NCI-H1417 treated with DMSO at 0.1 percent for 48 hours (cell line): Measurements from ENCODE around the gene KLHL18.
"Not testable (repeated sequence)": the region's sequence is repeated elsewhere in the genome, so short reads cannot be mapped to it uniquely, and the experiment has no call there.

Experiments used
- DNase-seq: peaks from one replicate; lab custom pipeline; 2025; lab: John Stamatoyannopoulos, UW

KLHL18 gene

DNA sequence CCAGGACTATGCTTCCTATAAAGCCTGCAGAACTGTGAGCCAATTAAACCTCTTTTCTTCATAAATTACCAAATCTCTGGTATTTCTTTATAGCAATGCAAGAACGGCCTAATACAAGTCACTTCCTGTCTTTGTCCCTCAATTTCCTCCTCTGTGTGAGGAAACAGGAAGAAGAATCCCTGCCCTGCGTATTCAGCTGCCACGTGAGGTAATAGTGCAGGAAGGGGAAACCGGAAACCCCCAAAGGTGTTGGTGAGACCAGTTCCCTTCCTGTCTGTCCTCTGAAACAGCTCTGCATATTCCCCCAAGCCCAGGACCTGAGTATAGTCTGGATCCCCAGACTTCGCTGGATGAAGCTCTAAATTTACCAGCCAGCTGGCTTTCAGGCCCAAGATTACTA lies 80.0 kb downstream of the KLHL18 start:
- no peak for DNase-seq

DNA sequence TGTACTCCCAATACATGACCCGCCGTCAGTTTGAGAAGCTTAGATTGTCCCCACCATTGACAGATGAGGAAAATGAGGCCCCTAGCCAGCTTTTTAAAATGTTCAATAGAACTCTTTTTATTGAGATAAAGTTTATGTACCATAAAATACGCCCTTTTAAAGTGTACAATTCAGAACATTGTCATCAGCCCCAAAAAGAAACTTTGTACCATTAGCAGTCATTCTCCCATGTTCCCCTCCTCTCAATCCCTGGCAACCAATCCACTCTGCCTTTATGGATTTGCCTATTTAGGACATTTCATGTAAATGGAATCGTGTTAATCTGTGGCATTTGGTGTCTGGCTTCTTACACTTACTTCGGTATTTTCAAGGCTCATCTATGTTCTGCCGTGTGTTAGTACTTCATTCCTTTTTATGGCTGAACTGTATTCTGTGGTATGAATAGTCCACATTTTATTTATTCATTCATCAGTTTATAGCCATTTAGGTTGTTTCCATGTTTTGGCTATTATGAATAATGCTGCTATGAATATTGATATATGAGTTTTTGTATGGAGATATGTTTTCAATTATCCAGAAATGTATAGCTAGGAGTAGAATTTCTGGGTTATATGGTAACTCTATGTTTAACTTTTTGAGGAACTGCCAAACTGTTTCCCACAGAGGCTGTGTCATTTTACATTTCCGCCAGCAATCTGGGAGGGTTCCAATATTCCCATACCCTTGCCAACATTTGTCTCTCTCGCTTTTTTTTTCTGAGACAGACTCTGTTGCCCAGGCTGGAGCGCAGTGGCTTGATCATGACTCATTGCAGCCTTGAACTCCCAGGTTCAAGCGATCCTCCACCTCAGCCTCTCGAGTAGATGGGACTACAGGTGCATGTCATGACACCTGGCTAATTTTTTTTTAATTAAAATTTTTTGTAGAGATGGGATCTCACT lies 82.7 kb downstream of the KLHL18 start:
- no peak for DNase-seq

DNA sequence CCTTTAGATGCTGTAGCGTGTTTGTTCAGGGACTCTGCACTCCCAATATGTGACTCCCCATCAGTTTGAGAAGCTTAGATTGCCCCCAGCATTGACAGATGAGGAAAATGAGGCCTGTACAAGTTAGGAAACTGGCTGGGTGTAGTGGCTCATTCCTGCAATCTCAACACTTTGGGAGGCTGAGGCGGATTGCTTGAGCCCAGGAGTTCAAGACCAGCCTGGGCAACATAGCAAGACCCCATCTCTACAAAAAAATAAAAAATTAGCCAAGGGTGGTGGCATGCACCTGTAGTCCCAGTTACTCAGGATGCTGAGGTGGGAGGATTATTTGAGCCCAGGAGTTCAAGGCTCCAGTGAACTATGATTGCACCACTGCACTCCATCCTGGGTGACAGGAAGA lies 84.1 kb downstream of the KLHL18 start:
- no peak for DNase-seq

DNA sequence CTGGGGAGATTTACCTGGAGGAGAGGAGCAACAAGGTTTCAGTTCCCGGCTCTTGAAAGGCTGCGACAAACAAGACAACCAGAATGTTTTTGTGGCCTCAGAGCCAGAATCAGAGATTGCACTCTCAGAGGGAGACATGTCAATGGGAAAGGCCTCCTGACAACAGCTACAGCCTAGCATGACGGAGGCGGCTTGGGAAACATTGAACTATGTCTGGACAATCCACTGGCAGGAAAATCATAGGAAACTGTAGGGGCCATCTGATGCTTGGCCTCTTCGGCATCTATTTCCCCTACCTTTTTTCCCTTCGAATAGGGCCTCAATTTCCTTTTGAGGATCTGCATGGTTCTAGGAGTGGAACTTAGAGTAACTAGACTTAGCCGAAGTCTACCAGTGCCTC lies 84.9 kb downstream of the KLHL18 start:
- DNase-seq: no peak

DNA sequence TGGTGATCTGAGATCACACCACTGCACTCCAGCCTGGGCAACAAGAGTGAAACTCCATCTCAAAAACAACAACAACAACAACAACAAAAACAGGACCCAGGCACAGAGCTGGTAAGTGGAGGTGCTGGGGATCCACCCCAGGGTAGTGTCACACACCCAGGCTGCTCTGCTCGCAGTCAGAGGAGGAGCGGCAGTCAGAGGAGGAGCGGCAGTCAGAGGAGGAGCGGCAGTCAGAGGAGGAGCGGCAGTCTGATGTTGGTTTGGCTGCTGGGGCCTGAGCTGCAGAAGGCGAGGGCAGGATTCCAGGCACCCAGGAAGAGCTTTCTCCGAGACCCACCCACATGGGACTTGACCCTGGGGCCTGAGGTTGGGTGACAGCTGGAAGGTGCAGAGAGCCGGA lies 87.3 kb downstream of the KLHL18 start:
- DNase-seq: not testable (repeated sequence)

DNA sequence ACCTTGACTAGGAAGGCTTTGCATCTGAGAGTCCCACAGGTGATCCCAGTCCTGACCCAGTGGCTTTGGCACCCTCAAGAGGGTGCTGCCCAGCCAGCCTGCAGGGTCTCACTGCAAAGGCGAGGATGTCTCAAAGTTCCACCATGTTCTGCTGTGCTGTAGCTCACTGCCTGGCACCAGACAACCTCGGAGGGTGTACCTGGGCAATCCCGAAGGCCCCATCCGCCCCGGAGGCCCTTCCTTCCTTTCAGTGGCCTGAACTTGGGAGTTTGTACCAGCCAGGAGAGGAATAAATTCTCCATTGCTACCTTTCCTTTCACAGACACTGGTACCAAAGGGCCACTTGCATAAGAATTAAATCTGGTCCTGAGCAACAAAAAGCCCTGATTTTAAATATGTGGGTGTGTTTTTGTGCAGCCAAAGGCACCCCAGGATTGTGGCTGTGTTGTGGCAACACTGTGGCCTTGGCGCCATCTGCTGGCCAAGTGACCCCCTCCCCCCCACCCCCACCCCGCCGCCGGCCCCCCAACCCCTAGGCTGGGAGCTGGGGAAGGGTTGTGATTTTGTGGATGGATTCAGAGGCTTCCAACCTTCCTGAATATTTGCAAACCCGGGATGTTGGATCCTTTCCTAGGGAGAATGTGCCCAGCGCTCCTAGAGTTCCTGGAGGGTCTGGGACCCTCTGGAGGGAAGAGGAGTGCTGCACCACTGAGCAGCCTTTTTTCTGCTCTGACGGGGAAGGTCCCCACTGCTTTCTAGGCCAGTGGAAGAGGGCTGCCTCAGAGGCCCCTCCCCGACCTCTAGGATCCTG lies 88.3 kb downstream of the KLHL18 start:
- no peak for DNase-seq

DNA sequence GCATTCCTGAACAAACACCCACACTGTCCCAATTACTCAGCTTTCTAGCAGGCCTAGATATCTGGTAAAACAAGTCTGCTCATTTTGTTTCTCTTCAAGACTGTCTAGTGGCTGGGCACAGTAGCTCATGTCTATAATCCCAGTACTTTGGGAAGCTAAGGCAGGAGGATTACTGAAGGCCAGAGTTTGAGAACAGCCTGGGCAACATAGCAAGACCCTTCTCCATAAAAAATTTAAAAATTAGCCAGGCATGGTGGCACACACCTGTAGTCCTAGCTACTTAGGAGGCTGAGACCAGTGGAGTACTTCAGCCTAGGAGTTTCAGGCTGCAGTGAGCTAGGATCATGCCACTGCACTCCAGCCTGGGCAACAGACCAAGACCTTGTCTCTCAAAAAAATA lies 91.8 kb downstream of the KLHL18 start:
- no peak for DNase-seq

DNA sequence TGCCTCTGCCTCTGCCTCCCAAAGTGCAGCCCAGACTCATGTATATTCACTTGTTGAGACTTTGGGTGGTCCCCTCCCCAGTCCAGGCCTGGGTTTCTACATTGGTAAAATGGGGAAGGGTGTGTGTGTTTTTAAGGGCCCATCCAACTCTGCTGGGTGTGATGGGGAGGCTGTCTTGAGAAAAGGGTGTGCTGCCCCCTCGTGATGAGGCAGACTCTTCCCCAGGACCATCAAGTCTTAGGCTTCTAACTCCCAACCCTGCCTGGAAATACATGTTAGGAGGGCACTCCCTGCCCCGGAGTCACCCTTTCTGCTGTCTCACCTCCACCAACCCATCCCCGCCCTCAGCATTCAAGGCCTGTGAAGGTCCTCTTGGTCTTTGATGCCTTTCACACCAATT lies 93.6 kb downstream of the KLHL18 start:
- no peak for DNase-seq

DNA sequence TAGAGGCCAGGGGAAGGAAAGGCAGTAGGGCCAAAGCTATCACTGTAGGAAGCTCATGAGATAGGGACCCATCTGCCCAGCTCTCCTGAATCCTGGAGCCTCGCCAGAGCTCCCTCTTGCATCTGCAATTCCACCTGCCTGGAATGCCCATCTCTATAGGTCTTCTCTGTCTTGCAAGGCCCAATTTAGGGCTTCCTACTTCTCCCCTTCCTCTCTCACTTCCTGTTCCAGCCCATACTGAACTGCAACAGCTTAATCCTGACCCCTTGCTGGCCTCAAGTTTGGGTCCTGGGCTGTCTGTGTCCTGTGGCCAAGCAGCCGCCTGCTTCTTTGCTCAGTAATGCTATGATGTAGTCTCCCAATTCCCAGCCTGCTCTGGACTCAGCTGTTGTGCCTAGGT lies 94.4 kb downstream of the KLHL18 start:
- no peak for DNase-seq

DNA sequence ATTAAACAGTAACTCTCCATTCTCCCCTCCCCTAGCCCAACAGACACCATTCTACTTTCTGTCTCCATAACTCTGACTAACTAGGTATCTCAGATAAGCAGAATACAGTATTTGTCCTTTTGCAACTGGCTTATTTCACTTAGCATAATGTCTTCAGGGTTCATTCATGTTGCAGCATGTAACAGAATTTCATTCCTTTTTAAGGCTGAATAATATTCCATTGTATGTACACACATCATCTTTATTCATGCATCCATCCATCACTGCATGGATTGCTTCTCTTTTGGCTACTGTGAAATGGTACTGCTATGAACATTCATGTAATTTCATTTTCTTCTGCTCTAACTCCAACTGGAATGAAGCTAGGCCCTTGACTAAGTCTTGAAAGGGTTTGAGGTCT lies 96.1 kb downstream of the KLHL18 start:
- no peak for DNase-seq

DNA sequence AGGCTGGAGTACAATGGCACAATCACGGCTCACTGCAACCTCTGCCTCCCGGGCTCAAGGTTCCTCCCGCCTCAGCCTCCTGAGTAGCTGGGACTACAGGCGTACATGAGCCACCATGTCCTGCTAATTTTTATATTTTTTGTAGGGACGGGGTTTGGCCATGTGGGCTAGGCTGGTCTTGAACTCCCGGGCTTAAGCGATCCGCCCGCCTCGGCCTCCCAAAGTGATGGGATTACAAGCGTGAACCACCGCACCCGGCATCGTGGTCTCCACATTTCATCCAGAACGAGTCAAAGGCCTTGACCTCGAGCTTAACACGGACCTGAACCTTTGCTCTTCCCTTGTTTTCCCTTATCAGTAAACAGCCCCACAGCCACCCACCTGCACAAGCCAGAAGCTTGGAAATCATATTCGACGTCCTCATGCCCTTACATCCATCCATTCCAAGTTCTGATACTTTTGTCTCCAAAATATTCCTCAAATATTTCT lies 96.7 kb downstream of the KLHL18 start:
- DNase-seq: no peak

DNA sequence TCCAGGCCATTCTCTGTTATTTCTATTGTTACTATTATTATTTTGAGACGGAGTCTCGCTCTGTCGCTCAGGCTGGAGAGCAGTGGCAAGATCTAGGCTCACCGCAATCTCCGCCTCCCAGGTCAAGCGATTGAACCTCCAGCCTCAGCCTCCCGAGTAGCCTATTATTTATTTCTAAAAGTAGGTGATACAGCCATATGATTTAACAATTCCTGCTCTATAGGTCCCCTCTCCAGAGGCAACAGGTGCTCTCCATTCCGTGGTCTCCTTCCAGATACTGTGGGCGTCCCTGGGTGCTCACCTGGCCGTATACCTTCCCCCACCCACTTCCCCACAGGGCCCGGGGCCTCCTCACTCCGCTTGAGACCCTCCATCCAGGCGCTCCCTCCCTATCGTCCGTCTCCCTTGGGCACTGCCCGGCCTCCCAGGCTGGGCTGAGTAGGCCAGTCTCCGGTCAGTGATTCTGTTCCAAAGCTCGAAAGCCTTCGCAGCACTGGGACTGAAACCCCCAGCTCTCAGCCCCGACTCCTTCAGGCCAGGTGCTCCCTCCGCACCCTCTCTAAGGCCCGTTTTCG lies 97.4 kb downstream of the KLHL18 start:
- no peak for DNase-seq

DNA sequence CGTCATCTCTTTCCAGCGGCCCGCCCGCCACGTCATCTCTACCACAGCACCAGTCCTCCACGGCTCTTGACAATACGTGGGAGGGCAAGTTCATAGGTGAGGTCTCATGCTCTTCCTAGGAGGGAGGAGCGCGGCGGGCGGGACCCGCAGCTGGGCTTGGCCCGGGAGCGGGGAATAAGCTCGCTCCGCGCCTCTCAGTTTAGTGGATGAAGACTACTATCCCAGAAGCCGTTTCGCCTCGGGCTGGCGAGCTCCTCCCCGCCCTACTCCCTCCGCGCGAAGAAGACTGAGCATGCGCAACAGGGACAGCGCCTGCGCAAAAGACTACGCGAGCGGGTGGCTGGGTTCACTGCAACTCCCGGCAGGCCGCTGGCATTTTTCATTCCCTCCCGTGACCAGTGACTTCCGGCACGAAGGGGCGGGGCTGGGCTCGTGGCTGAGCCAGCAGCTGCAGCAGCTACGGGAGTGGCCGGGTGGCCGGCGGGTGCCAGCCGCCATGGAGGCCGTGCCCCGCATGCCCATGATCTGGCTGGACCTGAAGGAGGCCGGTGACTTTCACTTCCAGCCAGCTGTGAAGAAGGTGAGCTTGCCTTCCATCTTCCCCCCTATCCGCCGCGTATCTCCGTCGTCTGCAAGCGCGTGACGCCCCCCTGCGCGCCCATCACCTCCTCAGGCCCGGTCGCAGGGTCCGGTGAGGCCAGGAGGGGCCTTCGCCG lies 98.0 kb downstream of the KLHL18 start, which contains the start of gene PTPN23:
TSS of gene PTPN23 (plus strand) at position 421 of the 716 bp plus-strand sequence. CDS start at position 497, 76 bp downstream.
- peak; percentile 84 for DNase-seq

DNA sequence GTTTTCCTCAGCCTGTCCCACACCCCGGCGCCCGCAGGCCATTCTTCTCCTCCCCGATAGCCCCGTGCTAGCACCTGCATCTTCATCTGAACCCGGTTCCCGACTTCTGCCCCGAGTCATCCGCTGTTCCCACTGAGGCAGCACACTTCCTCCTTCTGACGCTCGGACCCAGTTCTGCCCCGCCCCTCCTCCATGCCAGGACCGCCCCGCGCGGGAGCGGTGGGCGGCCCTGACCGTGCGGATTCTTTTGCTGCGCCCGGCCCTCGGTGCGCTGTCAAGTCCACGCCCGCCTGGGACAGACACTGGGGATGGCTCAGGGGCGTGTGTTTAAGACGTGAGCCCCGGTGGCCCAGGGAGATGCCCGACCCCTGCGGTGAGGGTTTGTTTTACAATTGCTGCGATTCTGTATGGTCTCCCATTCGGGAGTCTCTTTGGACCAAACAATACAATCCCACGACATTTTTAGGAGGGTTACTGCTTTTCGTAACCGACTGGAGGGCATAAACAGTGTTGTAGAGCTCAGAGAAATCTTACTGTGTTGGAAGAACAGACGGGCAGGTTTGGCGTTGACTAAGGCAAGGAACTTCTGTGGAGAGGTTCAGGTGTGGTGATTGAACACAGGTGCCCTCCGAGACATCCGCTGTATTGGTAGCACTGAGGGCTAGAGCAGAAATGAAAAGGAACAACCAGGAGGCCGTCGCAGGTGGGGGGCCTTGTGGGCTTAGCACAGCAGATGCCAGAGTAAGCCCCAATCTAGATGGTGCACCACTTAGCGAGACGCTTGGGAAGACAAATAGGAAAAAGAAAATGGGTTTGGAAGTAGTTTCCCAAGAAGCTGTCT lies 98.8 kb downstream of the KLHL18 start:
- DNase-seq: no peak

DNA sequence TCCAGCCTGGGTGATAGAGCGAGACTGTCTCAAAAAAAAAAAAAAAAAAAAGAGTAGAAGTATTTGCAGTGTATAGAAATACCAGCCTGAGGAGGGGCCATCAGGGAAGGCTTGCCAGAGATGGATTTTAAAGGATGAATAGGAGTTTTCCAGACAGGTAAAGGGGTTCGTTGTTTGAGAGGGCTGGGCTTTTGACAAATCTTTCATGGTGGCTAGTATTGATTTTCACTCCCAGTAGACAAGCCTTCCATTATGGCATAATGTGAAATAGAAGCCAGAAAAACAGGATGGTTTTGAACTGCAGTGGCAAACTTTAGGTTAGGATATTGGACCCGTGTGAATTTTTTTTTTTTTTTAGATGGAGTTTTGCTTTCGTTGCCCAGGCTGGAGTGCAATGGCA lies 101.7 kb downstream of the KLHL18 start:
- DNase-seq: no peak

DNA sequence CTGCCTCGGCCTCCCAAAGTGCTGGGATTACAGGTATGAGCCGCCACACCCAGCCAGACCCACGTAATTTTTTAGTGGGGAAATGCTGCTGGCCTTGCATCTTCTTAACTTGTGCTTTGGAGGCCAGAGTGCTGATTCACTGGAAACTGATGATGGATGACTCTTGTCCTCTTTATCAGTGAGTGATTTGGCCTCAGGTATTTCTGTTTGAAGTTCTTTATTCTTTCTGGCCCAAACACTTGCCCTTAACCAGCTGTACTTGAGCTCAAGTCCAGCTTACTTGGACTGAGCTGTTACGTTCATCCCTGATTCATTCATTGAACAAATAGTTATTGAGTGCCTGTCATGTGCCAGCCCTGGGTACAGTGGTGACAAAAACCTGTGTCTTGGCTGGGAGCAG lies 102.3 kb downstream of the KLHL18 start:
- no peak for DNase-seq

DNA sequence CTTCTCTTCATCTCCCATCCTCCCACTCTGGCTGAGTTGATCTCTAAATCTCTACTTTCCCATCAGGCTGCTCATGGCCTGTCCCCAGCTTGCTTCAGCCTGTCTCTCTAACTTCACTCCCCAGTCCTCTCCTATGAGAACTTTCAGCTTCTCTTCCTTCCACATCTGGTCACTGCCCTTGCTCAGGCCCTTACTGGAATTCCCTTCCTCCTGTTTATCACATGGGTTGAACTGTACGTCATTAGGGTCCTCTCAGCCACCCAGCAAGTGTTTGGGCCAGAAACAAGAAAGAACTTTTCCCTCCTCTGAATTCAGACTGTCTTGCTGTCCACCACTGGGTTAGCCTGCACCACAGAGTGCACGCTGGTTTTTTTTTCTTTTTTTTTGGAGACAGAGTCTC lies 103.1 kb downstream of the KLHL18 start:
- no peak for DNase-seq

DNA sequence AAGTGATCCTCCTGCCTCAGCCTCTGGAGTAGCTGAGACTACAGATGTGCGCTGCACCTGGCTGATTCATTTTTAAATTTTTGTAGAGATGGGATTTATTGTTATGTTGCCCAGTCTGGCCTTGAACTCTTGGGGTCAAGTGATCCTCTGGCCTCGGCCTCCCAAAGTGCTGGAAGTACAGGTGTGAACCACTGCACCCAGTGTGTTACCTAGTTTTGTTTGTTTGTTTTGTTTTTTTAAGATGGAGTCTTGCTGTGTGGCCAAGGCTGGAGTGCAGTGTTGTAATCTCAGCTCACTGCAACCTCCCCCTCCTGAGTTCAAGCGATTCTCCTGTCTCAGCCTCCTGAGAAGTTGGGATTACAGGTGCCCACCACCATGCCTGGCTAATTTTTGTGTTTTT lies 110.2 kb downstream of the KLHL18 start:
- no peak for DNase-seq

DNA sequence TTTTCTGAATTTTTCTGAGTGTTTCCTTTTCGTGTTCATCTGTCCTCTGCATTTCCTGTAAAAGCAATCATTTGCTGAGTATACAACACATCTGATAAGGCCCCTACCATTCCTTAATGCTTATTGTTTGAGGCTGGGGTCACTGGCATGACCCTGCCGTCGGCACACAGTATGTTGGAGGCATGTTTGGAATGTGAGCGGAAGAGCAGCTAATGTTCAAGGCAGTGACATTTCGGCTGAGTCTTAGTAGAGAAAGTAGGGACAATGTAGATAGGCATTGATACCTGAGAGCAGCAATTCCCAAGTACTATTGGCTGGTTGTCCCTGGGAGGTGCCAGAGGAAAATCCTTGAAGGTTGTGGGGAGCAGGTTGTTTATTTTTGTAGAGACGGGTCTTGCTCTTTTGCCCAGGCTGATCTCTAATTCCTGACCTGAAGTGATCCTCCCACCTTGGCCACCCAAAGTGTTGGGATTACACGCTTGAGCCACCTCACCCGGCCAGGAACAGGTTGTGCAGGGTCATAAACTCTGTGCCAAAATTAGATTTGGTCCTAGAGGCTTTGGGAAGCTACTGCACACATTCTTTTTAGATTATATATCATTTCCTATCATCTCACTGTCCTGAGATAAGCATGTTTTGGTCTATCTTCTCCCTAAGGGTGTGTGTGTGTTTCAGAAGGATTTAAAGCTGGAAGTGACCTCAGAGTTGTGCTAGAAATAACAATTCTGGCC lies 111.6 kb downstream of the KLHL18 start:
- no peak for DNase-seq

DNA sequence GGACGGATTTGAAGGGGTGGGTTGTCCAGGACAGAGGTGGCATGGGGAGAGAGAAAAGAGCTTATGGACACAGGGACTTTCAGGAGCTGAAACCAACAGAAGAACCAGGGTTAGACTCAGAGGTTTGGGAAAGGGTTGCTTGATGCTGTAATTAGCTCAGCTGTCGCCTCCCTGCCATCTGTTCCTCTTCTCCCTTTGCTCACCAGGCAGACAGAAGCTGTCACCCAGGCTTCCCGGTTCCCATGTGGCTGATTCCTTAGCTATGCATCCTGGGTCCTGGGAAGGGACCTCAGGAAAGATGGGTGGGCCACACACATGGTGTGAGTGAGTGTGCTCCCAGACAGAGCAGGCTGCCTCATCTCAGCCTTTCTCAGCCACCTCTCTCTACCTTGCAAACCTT lies 112.1 kb downstream of the KLHL18 start:
- no peak for DNase-seq
